ENCODE results near the gene DEPP1. TPM values are rescaled to one million over a fixed set of nuclear protein-coding genes. Genes with fewer than 3 reads are reported as not detected.

DEPP1 gene
- total and polyA plus RNA-seq, 7 donors, result 16.0 to 294 (median 53.7) TPM

DNA sequence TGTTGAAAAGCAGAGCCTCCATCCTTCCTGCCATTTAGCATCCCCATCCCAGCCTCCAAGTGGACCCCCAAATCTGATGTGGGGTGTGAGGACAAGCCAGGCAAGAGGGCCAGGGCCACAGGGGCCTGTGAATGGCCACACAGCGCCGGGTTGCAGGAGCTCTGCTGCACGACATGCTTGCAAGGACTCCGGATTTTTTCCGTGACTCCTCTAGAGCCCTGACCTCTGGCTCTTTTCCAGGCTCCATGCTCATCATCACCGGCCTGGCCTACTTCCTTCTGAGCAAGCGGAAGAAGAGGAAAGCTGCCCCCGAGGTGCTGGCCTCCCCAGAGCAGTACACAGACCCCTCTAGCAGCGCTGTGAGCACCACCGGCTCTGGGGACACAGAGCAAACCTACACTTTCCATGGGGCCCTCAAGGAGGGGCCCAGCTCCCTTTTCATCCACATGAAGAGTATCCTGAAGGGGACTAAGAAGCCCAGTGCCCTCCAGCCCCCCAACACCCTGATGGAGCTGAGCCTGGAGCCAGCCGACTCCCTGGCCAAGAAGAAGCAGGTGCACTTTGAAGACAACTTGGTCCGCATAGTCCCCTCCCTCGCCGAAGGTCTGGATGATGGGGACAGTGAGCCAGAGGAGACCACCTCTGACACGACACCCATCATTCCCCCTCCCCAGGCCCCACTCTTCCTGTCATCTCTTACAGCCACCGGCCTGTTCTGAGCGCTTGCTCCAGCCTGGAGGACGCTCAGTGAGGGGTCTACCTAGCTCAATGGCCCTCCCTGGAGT is 44.0 kb downstream of the DEPP1 start:
- TF ChIP-seq POLR2A (IDR thresholded peaks at IDR 0.05) (no peak), POLR2AphosphoS5 (IDR thresholded peaks at IDR 0.05) (no peak), EP300 (IDR thresholded peaks at IDR 0.05) (no peak)
- TF ChIP-seq, protein P1, sequence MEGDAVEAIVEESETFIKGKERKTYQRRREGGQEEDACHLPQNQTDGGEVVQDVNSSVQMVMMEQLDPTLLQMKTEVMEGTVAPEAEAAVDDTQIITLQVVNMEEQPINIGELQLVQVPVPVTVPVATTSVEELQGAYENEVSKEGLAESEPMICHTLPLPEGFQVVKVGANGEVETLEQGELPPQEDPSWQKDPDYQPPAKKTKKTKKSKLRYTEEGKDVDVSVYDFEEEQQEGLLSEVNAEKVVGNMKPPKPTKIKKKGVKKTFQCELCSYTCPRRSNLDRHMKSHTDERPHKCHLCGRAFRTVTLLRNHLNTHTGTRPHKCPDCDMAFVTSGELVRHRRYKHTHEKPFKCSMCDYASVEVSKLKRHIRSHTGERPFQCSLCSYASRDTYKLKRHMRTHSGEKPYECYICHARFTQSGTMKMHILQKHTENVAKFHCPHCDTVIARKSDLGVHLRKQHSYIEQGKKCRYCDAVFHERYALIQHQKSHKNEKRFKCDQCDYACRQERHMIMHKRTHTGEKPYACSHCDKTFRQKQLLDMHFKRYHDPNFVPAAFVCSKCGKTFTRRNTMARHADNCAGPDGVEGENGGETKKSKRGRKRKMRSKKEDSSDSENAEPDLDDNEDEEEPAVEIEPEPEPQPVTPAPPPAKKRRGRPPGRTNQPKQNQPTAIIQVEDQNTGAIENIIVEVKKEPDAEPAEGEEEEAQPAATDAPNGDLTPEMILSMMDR (IDR thresholded peaks at IDR 0.05), result no peak
- Histone ChIP-seq H3K4me1 (peaks cover 0 to 38% (median 28%) of the 10 kb centered on the region in 4 donors), H3K9me3 (no peaks in the 10 kb centered on the region), H3K27me3 (no peaks in the 10 kb centered on the region), H3K27ac (peak overlapping the region; percentile 34 to 75 (median 57)), H3K36me3 (no peaks in the 10 kb centered on the region), H3K4me3 (no peak overlapping the region)
- peak; percentile 62 for DNase-seq
- intact Hi-C loops (cut with DNase I), result loop anchor here (2.0 kb wide), 1 partner anchor 24 kb away; the partner anchor contains the start of gene RASSF4
- WGBS, 2 donors, result 85 to 93% methylated on average over 18 of the region's 18 CpGs

DNA sequence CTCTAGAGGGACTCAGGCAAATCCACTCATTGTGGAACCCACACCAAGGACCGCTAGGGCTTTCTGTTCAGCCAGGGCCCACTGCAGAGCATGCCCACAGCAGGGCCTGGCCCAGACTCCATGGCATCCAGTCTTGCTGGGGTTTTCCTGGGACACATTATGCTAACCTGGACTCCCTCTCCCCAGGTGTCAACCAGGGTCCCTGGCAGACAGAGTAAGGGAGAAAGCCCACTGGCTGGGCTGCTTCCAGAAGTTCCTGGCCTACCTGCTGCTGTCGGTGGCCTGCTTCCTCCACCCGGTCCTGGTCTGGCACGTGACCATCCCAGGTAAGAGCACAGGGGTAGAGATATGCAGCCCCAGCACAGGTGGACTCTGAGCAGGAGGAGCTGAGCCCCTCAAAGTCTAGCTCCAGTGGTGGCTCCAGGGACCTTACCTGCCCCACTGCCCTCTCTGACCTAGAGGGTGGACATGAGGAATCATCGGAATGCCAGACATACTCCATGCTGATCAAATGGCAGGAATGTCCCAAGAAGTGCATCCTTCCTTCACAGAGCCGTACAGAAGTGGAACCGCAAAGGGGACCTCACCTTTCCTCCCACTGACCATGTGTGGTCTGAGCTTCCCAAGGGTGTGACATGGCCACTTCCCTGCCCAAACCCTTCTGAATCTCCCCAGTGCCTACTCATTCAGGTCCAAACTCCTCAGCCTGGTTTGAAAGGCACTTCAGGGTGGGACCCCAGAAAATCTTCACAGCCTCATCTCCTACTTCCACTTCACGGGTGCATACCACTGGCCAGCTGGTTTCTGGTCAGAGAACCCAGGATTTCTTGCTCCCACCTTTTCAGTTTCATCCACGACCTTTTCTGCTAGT is 44.9 kb downstream of the DEPP1 start:
- intact Hi-C loops (cut with DNase I), result loop anchor here (2.0 kb wide), 1 partner anchor 25 kb away; the partner anchor contains the start of gene RASSF4
- no peaks in the 10 kb centered on the region for H3K27me3 ChIP-seq
- peak; percentile 58 for DNase-seq
- H3K4me1 ChIP-seq, result peaks cover 0 to 38% (median 28%) of the 10 kb centered on the region in 4 donors
- H3K27ac ChIP-seq, result peak overlapping the region in 3 of 4 donors; percentile 27 to 75 (median 65)
- TF ChIP-seq POLR2AphosphoS5 (IDR thresholded peaks at IDR 0.05), result no peak
- no peak for TF ChIP-seq POLR2A (IDR thresholded peaks at IDR 0.05)
- TF ChIP-seq, protein P1 (IDR thresholded peaks at IDR 0.05), result no peak
- no peak for TF ChIP-seq EP300 (IDR thresholded peaks at IDR 0.05)
- H3K36me3 ChIP-seq, result no peaks in the 10 kb centered on the region
- WGBS, 2 donors, result 82 to 83% methylated on average over 9 of the region's 9 CpGs
- no peaks in the 10 kb centered on the region for H3K9me3 ChIP-seq
- no peak overlapping the region for H3K4me3 ChIP-seq

DNA sequence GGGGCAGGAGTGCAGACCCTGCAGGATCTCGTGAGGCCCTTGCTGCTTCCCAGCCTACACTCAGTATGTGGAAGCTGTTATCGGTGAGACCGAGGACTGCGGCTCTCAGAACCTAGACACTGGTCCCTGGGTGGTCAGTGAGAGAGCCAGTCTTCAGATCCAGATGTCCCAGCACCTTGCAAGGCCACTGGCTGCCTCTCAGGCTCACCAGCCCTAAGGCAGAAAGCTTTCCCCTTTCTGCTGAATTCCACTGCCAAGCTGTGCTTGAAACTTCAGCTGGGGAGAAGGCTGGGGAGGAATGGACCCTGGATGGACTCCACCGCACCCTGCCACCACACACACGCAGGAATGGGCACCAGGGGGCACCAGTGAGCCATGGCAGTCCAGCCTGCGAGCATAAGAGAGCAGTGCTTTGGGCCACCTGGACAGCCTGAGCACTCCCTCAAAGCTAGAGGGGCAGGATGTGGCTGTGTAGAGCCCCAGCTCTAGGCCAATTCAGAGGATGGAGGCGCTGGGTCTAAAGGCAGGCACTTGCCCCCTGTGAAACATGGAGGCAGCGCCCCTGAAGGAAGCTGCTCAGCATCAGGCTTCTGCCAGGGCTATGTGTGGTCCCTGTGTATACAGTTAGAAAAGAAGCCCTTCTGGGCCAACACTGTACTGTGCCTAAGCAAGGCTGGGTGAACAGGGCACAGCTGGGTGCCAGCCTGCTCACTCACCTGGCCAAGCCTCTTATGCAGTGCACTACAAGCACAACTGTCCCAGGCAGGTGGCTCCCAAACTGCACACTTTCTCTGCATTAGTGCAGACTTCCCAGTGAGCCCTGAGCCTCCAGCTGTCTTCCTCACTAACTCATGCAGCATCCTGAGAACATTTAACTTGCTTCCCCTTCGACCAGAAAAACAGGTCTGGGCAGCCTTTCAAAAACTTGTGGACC is 45.8 kb downstream of the DEPP1 start:
- TF ChIP-seq POLR2AphosphoS5 (IDR thresholded peaks at IDR 0.05), result peak in 1 of 4 donors; percentile 29
- TF ChIP-seq, protein P1 (IDR thresholded peaks at IDR 0.05), result peak; percentile 92 to 96 (median 96)
- no peak for TF ChIP-seq POLR2A (IDR thresholded peaks at IDR 0.05)
- TF ChIP-seq EP300 (IDR thresholded peaks at IDR 0.05), result no peak
- Histone ChIP-seq H3K27me3 (no peaks in the 10 kb centered on the region), H3K9me3 (no peaks in the 10 kb centered on the region), H3K4me1 (peaks cover 0 to 38% (median 28%) of the 10 kb centered on the region in 4 donors), H3K36me3 (no peaks in the 10 kb centered on the region), H3K27ac (peak overlapping the region in 2 of 4 donors; percentile 1 to 16), H3K4me3 (no peak overlapping the region)
- WGBS, 2 donors, result 48 to 50% methylated on average over 10 of the region's 10 CpGs
- DNase-seq, result peak; percentile 93
- intact Hi-C loops (cut with DNase I), result loop anchor here (1.0 kb wide), 1 partner anchor 43 kb away; no protein-coding TSS in a partner anchor
